Hematopoietic multipotent progenitor cell treated with erythropoietin and hydrocortisone succinate and interleukin-3 and kit ligand, for 6 days (in vitro differentiated cells): ENCODE results near the gene GAN.

Experiments used
- DNase-seq: peaks from one replicate; pipeline ENCODE4 v3.0.0-alpha.2; 2015

Gene GAN

DNA sequence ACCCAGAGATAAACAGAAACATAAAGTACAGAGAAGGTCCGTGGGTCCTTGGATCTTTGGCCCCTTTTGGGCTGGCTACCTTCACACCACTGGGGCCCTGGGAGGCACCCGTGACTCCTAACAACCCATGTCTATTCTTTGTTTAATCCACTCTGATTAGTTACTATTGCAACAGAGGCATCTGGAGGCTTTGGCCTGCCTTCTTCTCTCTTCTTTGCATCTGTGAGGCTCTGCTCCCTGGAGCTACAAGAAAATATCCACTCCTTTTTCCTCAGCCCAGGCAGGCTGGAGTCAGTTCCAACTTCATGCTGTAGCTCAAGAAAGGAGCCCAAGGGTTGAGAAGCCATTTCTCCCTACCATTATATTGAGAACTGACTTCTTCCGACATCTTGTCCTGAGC is 120.3 kb downstream of the GAN start:
- no peak for DNase-seq

DNA sequence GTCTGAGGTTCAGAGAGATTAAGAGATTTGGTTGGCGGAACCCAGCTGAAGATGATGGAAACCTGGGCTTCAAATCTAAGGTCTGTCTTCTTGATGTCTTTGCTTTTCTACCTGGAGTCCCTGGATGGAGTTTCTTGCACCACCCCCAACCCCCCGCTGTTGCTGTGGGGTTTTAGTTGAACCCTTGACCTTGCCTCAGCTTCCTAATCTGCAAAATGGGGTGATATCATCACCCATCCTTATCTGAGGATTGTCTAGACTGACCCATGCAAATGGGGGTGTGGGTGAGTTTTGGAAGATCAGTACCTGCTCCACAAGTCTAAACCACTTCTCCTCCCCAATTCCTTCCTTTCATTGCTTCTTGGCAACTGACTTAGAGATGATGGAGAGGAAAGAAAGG is 120.8 kb downstream of the GAN start:
- DNase-seq: no peak

DNA sequence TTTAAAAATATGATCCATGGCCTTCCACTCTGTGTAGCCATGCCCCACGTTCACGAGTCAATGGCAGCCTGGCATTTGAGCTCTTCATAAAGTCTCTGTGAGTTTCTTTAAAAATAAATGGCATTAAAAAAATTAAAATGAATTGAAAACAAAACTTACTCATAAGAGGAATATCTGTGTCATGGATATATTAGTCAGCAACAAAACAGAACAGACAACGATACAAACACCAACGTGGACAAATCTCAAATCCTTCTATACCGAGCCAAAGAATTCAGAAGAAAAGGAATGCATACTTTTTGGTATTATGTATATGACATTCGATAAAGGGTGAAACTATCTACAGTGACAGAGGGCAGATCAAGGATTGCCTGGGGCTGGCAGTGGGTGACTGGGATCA is 121.6 kb downstream of the GAN start:
- no peak for DNase-seq

DNA sequence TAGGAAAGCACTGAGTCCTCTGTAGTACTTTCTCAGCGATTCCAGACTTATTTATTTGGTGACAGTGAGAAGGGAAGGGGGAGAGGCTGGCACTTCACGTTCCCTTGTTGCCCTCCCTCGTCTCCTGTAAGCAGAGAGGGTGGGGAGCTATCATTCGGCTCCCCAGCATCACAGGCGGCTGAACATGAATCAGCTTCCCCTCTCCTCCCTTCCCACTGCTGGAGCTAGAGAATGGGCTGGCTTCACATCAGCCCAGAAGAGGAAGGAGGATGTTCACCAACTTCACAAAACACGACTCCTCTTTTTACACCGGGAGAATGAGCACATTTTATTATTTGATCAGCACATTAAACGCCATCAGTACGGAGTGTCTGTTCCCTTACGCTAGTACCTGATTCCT is 123.1 kb downstream of the GAN start:
- no peak for DNase-seq
